CD4-positive, alpha-beta T cell (primary cell): ENCODE measurements around the gene TBCEL. TPM values are rescaled to one million over a fixed set of nuclear protein-coding genes. Genes with fewer than 3 reads are reported as not detected.

ENCODE experiments used
- ATAC-seq: fragments of 200-7000 bp; cut with Tn5 transposase; one replicate; pipeline ENCODE4 v1.10.0; 2022; ENCODE audit warnings: mild to moderate bottlenecking; ENCODE audit not compliant: poor library complexity
- CTCF ChIA-PET: fragments of 350-600 bp; sonication (Branson Sonifier 250); formaldehyde crosslinking; loops from one replicate; lab custom pipeline; 2021; ENCODE audit warnings: antibody characterized with exemption, inconsistent platforms; lab: Charles Lee
- POLR2A ChIA-PET: fragments of 350-600 bp; sonication (Branson Sonifier 250); formaldehyde crosslinking; loops from one replicate; lab custom pipeline; 2021; ENCODE audit warnings: antibody characterized with exemption, inconsistent platforms; lab: Charles Lee
- DNase-seq, 14 experiments: peaks; one replicate each; pipeline ENCODE4 v3.0.0-alpha.2; 2013 to 2020; ENCODE audit warnings: mixed read lengths in 2 of 14
- H3K27ac ChIP-seq, 2 donors: one replicate each; pipeline versions ENCODE4 v1.5.1 to v1.7.0; 2013; ENCODE audit warnings: low read length in 2 of 2, low read depth in 1 of 2, mild to moderate bottlenecking in 1 of 2
- H3K27me3 ChIP-seq, 2 experiments: 1 replicate in 1 of 2; 2 replicates in 1 of 2; pipeline versions ENCODE4 v1.6.1 to v1.7.0; 2013; ENCODE audit warnings: low read length in 2 of 2, control low read depth in 1 of 2, mild to moderate bottlenecking in 1 of 2, moderate library complexity in 1 of 2; ENCODE audit not compliant: insufficient read depth in 2 of 2, control insufficient read depth in 1 of 2
- H3K36me3 ChIP-seq: one replicate; pipeline ENCODE4 v1.6.1; 2013; ENCODE audit warnings: low read length, control low read depth; ENCODE audit not compliant: insufficient read depth
- H3K4me1 ChIP-seq: one replicate; pipeline ENCODE4 v1.6.1; 2013; ENCODE audit warnings: low read length, control low read depth; ENCODE audit not compliant: insufficient read depth
- H3K4me3 ChIP-seq: one replicate; pipeline ENCODE4 v1.5.1; 2013; ENCODE audit warnings: mild to moderate bottlenecking, low read length, moderate library complexity
- H3K9me3 ChIP-seq, 2 experiments: 1 replicate in 1 of 2; 2 replicates in 1 of 2; pipeline versions ENCODE4 v1.6.1 to v1.7.0; 2013; ENCODE audit warnings: low read length in 2 of 2, mild to moderate bottlenecking in 2 of 2, control low read depth in 1 of 2, moderate library complexity in 1 of 2; ENCODE audit not compliant: control insufficient read depth in 1 of 2, insufficient read depth in 1 of 2
- H3K27ac Mint-ChIP-seq: one replicate; pipeline ENCODE4 v1.8.0; 2020; ENCODE audit warnings: mixed read lengths
- H3K27me3 Mint-ChIP-seq: one replicate; pipeline ENCODE4 v1.8.0; 2021; ENCODE audit warnings: mixed read lengths
- H3K36me3 Mint-ChIP-seq: one replicate; pipeline ENCODE4 v1.8.0; 2021; ENCODE audit warnings: low read depth, mixed read lengths
- H3K4me1 Mint-ChIP-seq: one replicate; pipeline ENCODE4 v1.8.0; 2021; ENCODE audit warnings: low read depth, mixed read lengths
- H3K4me3 Mint-ChIP-seq: one replicate; pipeline ENCODE4 v1.8.0; 2020; ENCODE audit warnings: mild to moderate bottlenecking, mixed read lengths
- H3K9me3 Mint-ChIP-seq: one replicate; pipeline ENCODE4 v1.8.0; 2020; ENCODE audit warnings: mixed read lengths
- CTCF ChIP-seq: fragments of 200-600 bp; IDR thresholded peaks from one replicate; pipeline ENCODE4 v1.8.0; 2022; ENCODE audit warnings: antibody characterized with exemption, mild to moderate bottlenecking
- intact Hi-C, 2 experiments: fragments of 100-400 bp; cut with DNase I in 1 of 2; cut with micrococcal nuclease in 1 of 2; formaldehyde crosslinking; loops; one replicate each; pipeline versions ENCODE4 v1.15.1 to v1.9.0; 2023 to 2025; cut with DNase I, micrococcal nuclease
- total RNA-seq, 174 experiments: library from RNA in 2 of 174; stranded (reverse) in 2 of 174; gene quantifications; one replicate each; pipeline ENCODE4 v1.2.3 and lab custom pipeline; 2021 to 2026

TBCEL gene
- total RNA-seq, 2 experiments from 2014 or later = 19.4 to 20.3 TPM

GRCh38 chr11:121039971-121040613 is 16.2 kb downstream of the TBCEL start:
- CTCF ChIA-PET = interaction anchor here (1.2 kb wide), 1 partner anchor 29 kb away, joined by 3 read pairs; no protein-coding TSS in a partner anchor
- Histone ChIP-seq H3K4me1 (no peaks in the 10 kb centered on the region), H3K9me3 (no peaks in the 10 kb centered on the region), H3K27ac (no peak overlapping the region), H3K36me3 (no peaks in the 10 kb centered on the region), H3K4me3 (no peak overlapping the region), H3K27me3 (no peaks in the 10 kb centered on the region)
- H3K36me3 Mint-ChIP-seq = peaks cover 3% of the 10 kb centered on the region
- intact Hi-C loops = no loop called here
- POLR2A ChIA-PET = no interaction called here
- no peak for ATAC-seq
- no peak for TF ChIP-seq CTCF
- peaks cover 26% of the 10 kb centered on the region for H3K4me1 Mint-ChIP-seq
- no peak overlapping the region for H3K4me3 Mint-ChIP-seq
- no peak overlapping the region for H3K27ac Mint-ChIP-seq
- DNase-seq = no peak
- H3K9me3 Mint-ChIP-seq = no peaks in the 10 kb centered on the region
- H3K27me3 Mint-ChIP-seq = no peaks in the 10 kb centered on the region

- ChIA-PET CTCF (no interaction called here), POLR2A (no interaction called here)
- intact Hi-C loops = no loop called here
- ATAC-seq (no peak), DNase-seq (no peak)
- Histone ChIP-seq H3K27ac (no peak overlapping the region), H3K27me3 (no peaks in the 10 kb centered on the region), H3K36me3 (no peaks in the 10 kb centered on the region), H3K4me3 (no peak overlapping the region), H3K4me1 (no peaks in the 10 kb centered on the region), H3K9me3 (no peaks in the 10 kb centered on the region)
- Mint-ChIP-seq H3K4me3 (no peak overlapping the region), H3K27ac (no peak overlapping the region), H3K27me3 (no peaks in the 10 kb centered on the region), H3K4me1 (peaks cover 22% of the 10 kb centered on the region), H3K9me3 (no peaks in the 10 kb centered on the region), H3K36me3 (peaks cover 8% of the 10 kb centered on the region)
- no peak for TF ChIP-seq CTCF
Observed at GRCh38 chr11:121040614-121041002, 16.7 kb downstream of the TBCEL start.

DNA sequence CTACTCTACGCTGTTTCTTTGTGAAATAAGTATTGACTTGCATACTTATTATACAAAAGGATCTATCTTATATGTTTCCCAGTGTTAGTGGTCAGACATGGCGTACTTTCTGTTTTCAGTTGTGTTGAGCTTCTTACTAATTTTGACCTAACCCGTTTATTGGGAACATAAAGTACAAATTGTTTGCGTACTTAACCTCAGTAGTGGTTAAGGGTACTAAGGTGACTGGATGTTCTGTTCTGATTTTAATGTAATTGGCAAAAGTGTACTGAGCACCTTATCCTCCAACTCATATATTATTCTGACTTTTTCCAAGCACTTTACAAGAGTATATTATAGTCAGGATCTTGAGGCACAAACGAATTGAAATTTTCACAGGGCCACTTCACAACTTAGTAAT is 17.2 kb downstream of the TBCEL start:
- ChIA-PET POLR2A (no interaction called here), CTCF (no interaction called here)
- Histone ChIP-seq H3K4me1 (no peaks in the 10 kb centered on the region), H3K9me3 (no peaks in the 10 kb centered on the region), H3K4me3 (no peak overlapping the region), H3K27me3 (no peaks in the 10 kb centered on the region), H3K36me3 (peaks cover 2% of the 10 kb centered on the region), H3K27ac (no peak overlapping the region)
- DNase-seq (no peak), ATAC-seq (no peak)
- no peak for TF ChIP-seq CTCF
- Mint-ChIP-seq H3K4me3 (no peak overlapping the region), H3K36me3 (peaks cover 10% of the 10 kb centered on the region), H3K4me1 (peaks cover 17% of the 10 kb centered on the region), H3K9me3 (no peaks in the 10 kb centered on the region), H3K27ac (no peak overlapping the region), H3K27me3 (no peaks in the 10 kb centered on the region)
- intact Hi-C loops = no loop called here
